CD8-positive, alpha-beta memory T cell (primary cell): ENCODE results near the gene PAAF1. TPM values are rescaled to one million over a fixed set of nuclear protein-coding genes. Genes with fewer than 3 reads are reported as not detected.

ENCODE experiments used
- CTCF ChIA-PET: fragments of 350-600 bp; sonication (Branson Sonifier 250); formaldehyde crosslinking; loops from one replicate; lab custom pipeline; 2021; ENCODE audit warnings: antibody characterized with exemption; lab: Charles Lee
- POLR2A ChIA-PET: fragments of 350-600 bp; sonication (Branson Sonifier 250); formaldehyde crosslinking; loops from one replicate; lab custom pipeline; 2021; ENCODE audit warnings: antibody characterized with exemption; lab: Charles Lee
- DNase-seq, 5 donors: peaks; one replicate each; pipeline versions ENCODE4 v3.0.0 to v3.0.0-alpha.2; 2020 to 2022; ENCODE audit warnings: mixed read lengths in 1 of 5
- H3K27ac ChIP-seq: one replicate; pipeline ENCODE4 v1.7.0; 2013; ENCODE audit warnings: low read depth, mild to moderate bottlenecking, low read length, moderate library complexity
- H3K27me3 ChIP-seq: 2 replicates; pipeline ENCODE4 v1.7.0; 2013; ENCODE audit warnings: low read length, mild to moderate bottlenecking; ENCODE audit not compliant: insufficient read depth, poor library complexity, severe bottlenecking
- H3K36me3 ChIP-seq: 2 replicates; pipeline ENCODE4 v1.7.0; 2013; ENCODE audit warnings: mild to moderate bottlenecking, low read length, moderate library complexity; ENCODE audit not compliant: insufficient read depth
- H3K4me1 ChIP-seq: 2 replicates; pipeline ENCODE4 v1.7.0; 2013; ENCODE audit warnings: mild to moderate bottlenecking, low read length, moderate library complexity; ENCODE audit not compliant: insufficient read depth
- H3K4me3 ChIP-seq: 2 replicates; pipeline ENCODE4 v1.7.0; 2013; ENCODE audit warnings: mild to moderate bottlenecking, low read length
- H3K9me3 ChIP-seq: 2 replicates; pipeline ENCODE4 v1.7.0; 2013; ENCODE audit warnings: mild to moderate bottlenecking, low read length
- H3K27ac Mint-ChIP-seq, 8 donors: one replicate each; pipeline ENCODE4 v1.8.0; 2020 to 2021; ENCODE audit warnings: mixed read lengths in 8 of 8, mild to moderate bottlenecking in 6 of 8, inconsistent platforms in 3 of 8, moderate library complexity in 3 of 8
- H3K27me3 Mint-ChIP-seq, 2 donors: one replicate each; pipeline ENCODE4 v1.8.0; 2020 to 2021; ENCODE audit warnings: mixed read lengths in 2 of 2, mild to moderate bottlenecking in 1 of 2, moderate library complexity in 1 of 2
- H3K36me3 Mint-ChIP-seq, 3 donors: one replicate each; pipeline ENCODE4 v1.8.0; 2020 to 2021; ENCODE audit warnings: mixed read lengths in 3 of 3, inconsistent platforms in 1 of 3, mild to moderate bottlenecking in 1 of 3
- H3K4me1 Mint-ChIP-seq, 3 donors: one replicate each; pipeline ENCODE4 v1.8.0; 2020 to 2021; ENCODE audit warnings: mixed read lengths in 3 of 3, inconsistent platforms in 1 of 3, mild to moderate bottlenecking in 1 of 3
- H3K4me3 Mint-ChIP-seq, 7 donors: one replicate each; pipeline ENCODE4 v1.8.0; 2020 to 2021; ENCODE audit warnings: mixed read lengths in 7 of 7, mild to moderate bottlenecking in 6 of 7, moderate library complexity in 4 of 7, inconsistent platforms in 2 of 7
- H3K9me3 Mint-ChIP-seq, 5 donors: one replicate each; pipeline ENCODE4 v1.8.0; 2020 to 2022; ENCODE audit warnings: mixed read lengths in 5 of 5, mild to moderate bottlenecking in 3 of 5, moderate library complexity in 2 of 5, inconsistent platforms in 1 of 5
- polyA plus RNA-seq: library from polyadenylated mRNA; unstranded; fragments of 300-500 nt; fragmentation: Illumina TruSeq; gene quantifications from one replicate; pipeline ENCODE4 v1.2.3, GENCODE V29; 2021
- total RNA-seq, 2 experiments: library from RNA; stranded (reverse); gene quantifications; one replicate each; pipeline ENCODE4 v1.2.3, GENCODE V29; 2021

PAAF1 gene
- total and polyA plus RNA-seq, 3 experiments from 2014 or later, result 18.9 to 29.5 (median 27.1) TPM

GRCh38 chr11:73854680-73855079 is 22.1 kb upstream of the PAAF1 start:
- Histone ChIP-seq H3K36me3 (no peaks in the 10 kb centered on the region), H3K4me3 (no peak overlapping the region), H3K9me3 (no peaks in the 10 kb centered on the region), H3K27me3 (no peaks in the 10 kb centered on the region), H3K27ac (no peak overlapping the region), H3K4me1 (no peaks in the 10 kb centered on the region)
- Mint-ChIP-seq H3K27ac (no peak overlapping the region), H3K9me3 (no peaks in the 10 kb centered on the region), H3K4me1 (no peaks in the 10 kb centered on the region), H3K36me3 (peaks cover 0 to 57% (median 17%) of the 10 kb centered on the region in 3 donors), H3K4me3 (no peak overlapping the region), H3K27me3 (no peaks in the 10 kb centered on the region)
- ChIA-PET CTCF (no interaction called here), POLR2A (no interaction called here)
- DNase-seq, result no peak

DNA sequence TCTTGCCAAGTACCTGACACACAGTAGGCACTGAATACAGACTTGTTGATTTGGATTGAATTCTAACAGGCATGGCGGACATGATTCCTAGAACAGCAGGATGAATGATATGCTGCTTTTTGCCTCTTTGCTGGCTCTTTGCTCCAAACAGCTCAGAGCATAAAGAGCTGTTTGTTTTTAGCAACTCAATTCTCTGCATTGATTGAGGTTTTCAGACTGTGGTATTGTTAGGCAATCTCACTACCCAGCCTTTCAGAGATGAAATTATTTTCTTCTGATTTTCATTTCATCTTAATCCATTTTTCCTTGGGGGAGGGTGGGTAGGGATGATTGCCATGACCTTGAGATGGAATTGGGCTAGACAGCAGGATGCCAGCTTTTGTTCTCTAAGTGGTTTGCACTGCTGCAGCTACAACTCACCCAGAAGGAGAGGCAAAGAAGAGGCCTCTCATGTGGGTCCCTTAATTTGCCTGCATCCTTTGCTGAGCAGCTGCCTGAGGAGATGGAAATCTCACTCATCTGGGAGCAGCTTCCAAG is 20.7 kb upstream of the PAAF1 start:
- no peaks in the 10 kb centered on the region for H3K27me3 ChIP-seq
- Mint-ChIP-seq H3K9me3 (no peaks in the 10 kb centered on the region), H3K4me3 (no peak overlapping the region), H3K36me3 (peaks cover 7 to 60% (median 25%) of the 10 kb centered on the region in 3 donors), H3K27ac (no peak overlapping the region), H3K27me3 (no peaks in the 10 kb centered on the region), H3K4me1 (no peaks in the 10 kb centered on the region)
- no peak overlapping the region for H3K4me3 ChIP-seq
- DNase-seq, result no peak
- no peaks in the 10 kb centered on the region for H3K9me3 ChIP-seq
- CTCF ChIA-PET, result no interaction called here
- no peak overlapping the region for H3K27ac ChIP-seq
- no peaks in the 10 kb centered on the region for H3K4me1 ChIP-seq
- POLR2A ChIA-PET, result no interaction called here
- no peaks in the 10 kb centered on the region for H3K36me3 ChIP-seq

DNA sequence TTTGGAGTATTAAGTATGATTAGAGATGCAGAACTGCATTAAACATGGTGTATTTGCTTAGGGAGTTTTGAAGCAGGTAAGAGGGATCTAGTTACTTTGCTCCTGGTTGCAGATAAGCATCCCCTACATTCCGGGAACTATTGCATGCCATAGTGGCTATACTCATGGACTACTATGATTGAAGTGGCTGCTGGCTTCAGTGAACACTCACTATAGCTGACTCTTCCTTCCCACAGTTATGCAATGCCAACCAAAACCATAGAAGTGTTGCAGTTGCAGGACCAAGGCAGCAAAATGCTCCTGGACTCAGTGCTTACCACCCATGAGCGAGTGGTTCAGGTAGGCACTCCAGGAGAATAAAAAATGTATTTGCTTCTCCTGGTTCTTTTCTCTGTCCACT is 17.1 kb upstream of the PAAF1 start:
- peaks cover 7 to 59% (median 28%) of the 10 kb centered on the region in 3 donors for H3K36me3 Mint-ChIP-seq
- Histone ChIP-seq H3K36me3 (no peaks in the 10 kb centered on the region), H3K9me3 (no peaks in the 10 kb centered on the region), H3K27me3 (no peaks in the 10 kb centered on the region), H3K4me1 (no peaks in the 10 kb centered on the region), H3K27ac (no peak overlapping the region), H3K4me3 (no peak overlapping the region)
- H3K4me3 Mint-ChIP-seq, result no peak overlapping the region
- DNase-seq, result no peak
- H3K4me1 Mint-ChIP-seq, result no peaks in the 10 kb centered on the region
- H3K9me3 Mint-ChIP-seq, result no peaks in the 10 kb centered on the region
- CTCF ChIA-PET, result no interaction called here
- H3K27ac Mint-ChIP-seq, result no peak overlapping the region
- H3K27me3 Mint-ChIP-seq, result no peaks in the 10 kb centered on the region
- POLR2A ChIA-PET, result no interaction called here

DNA sequence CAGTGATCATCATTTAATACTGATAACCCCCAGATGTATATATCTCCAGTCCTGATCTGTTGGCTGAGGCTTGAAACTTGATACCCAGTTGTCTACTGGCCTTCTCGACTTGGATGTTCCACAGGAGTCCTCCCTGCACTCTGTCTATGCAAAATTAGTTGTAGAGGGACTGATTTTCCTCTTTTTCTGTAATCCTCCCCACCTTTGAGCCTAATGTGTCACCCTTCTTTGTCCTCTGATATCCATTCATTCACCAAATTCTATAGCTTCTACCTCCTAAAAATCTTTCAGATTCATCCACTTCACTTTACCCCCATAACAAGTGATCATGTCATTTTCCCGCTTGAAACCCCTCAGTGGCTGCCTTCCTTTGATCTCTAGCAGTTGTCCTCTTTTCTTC is 16.6 kb upstream of the PAAF1 start:
- Histone ChIP-seq H3K9me3 (no peaks in the 10 kb centered on the region), H3K36me3 (no peaks in the 10 kb centered on the region), H3K27ac (no peak overlapping the region), H3K27me3 (no peaks in the 10 kb centered on the region), H3K4me3 (no peak overlapping the region), H3K4me1 (no peaks in the 10 kb centered on the region)
- Mint-ChIP-seq H3K4me3 (no peak overlapping the region), H3K27ac (peak overlapping the region in 2 of 8 donors; percentile 44 to 89), H3K4me1 (no peaks in the 10 kb centered on the region), H3K36me3 (peaks cover 7 to 58% (median 29%) of the 10 kb centered on the region in 3 donors), H3K9me3 (no peaks in the 10 kb centered on the region), H3K27me3 (no peaks in the 10 kb centered on the region)
- CTCF ChIA-PET, result no interaction called here
- POLR2A ChIA-PET, result no interaction called here
- no peak for DNase-seq

DNA sequence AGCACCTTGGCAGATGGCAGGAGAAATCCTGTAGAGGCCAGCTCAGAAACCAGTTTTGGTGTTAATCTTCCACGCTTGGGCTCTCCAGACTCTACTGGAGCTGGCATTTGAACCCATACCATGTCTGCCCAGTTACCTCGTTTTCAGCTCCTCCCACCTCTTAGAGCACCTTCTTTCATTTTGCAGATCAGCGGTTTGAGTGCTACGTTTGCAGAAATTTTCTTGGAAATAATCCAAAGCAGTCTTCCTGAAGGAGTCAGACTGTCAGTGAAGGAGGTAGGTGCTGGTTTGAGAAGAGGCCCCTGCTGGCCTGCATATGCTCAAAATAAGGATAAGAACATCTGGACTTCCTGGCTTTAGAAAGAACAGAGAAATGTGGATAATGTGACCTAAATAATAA is 13.8 kb upstream of the PAAF1 start:
- Histone ChIP-seq H3K9me3 (no peaks in the 10 kb centered on the region), H3K36me3 (no peaks in the 10 kb centered on the region), H3K27ac (no peak overlapping the region), H3K4me3 (no peak overlapping the region), H3K4me1 (no peaks in the 10 kb centered on the region), H3K27me3 (no peaks in the 10 kb centered on the region)
- peaks cover 7 to 62% (median 30%) of the 10 kb centered on the region in 3 donors for H3K36me3 Mint-ChIP-seq
- no peak overlapping the region for H3K4me3 Mint-ChIP-seq
- H3K9me3 Mint-ChIP-seq, result no peaks in the 10 kb centered on the region
- H3K4me1 Mint-ChIP-seq, result no peaks in the 10 kb centered on the region
- no peak for DNase-seq
- H3K27ac Mint-ChIP-seq, result no peak overlapping the region
- H3K27me3 Mint-ChIP-seq, result no peaks in the 10 kb centered on the region
- POLR2A ChIA-PET, result no interaction called here
- CTCF ChIA-PET, result interaction anchor here (1.7 kb wide), 1 partner anchor 11 kb away, joined by 6 read pairs; no protein-coding TSS in a partner anchor

DNA sequence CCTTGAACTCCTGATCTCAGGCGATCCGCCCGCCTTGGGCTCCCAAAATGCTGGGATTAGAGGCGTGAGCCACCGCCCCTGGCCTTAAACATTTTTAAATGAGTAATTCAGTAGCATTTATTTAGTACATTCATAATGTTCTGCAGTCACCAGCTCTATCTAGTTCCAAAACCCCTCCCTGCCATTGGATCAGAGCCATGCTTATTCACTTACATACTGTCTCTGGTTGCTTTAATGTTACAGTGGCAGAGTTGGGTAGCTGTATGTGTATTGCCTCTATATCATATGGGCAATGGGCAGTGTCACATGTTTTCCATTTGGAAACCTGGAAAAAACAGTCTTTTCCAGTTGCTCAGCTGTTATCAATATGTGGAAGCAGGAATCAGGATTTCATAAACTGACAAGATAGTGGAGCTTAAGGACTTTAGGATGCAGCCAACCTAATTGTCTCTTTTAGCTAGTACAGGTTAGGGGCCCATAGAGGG is 10.7 kb upstream of the PAAF1 start:
- Histone ChIP-seq H3K27ac (no peak overlapping the region), H3K27me3 (no peaks in the 10 kb centered on the region), H3K4me1 (no peaks in the 10 kb centered on the region), H3K36me3 (peaks cover 6% of the 10 kb centered on the region), H3K4me3 (no peak overlapping the region), H3K9me3 (no peaks in the 10 kb centered on the region)
- Mint-ChIP-seq H3K36me3 (peaks cover 0 to 47% (median 15%) of the 10 kb centered on the region in 3 donors), H3K4me1 (no peaks in the 10 kb centered on the region), H3K4me3 (no peak overlapping the region), H3K9me3 (no peaks in the 10 kb centered on the region), H3K27ac (peak overlapping the region in 1 of 8 donors; percentile 29), H3K27me3 (no peaks in the 10 kb centered on the region)
- no peak for DNase-seq
- CTCF ChIA-PET, result interaction anchor here (0.8 kb wide), 1 partner anchor 8 kb away, joined by 4 read pairs; no protein-coding TSS in a partner anchor
- POLR2A ChIA-PET, result no interaction called here

DNA sequence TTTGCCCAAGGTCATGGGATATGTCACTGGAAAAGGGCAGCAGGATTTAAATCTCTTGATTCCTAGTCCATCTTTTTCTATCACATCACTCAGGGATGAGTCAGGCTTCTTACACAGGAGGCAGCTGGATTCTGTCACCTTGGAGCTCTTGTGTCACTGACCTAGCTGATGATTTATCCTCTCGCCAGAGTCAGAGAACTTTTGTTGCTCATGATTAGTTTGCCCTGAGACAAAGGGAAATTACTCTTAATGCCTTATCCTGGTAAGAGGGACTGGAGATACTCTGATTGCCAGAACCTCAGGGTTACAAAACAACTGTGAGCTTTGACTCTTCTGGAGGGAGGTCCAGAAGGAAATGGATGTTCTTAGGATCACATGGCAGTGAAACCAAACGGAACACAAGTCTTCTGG is 10.2 kb upstream of the PAAF1 start:
- Histone ChIP-seq H3K27ac (no peak overlapping the region), H3K9me3 (no peaks in the 10 kb centered on the region), H3K36me3 (peaks cover 6% of the 10 kb centered on the region), H3K4me3 (no peak overlapping the region), H3K27me3 (no peaks in the 10 kb centered on the region), H3K4me1 (no peaks in the 10 kb centered on the region)
- Mint-ChIP-seq H3K27ac (no peak overlapping the region), H3K9me3 (no peaks in the 10 kb centered on the region), H3K27me3 (no peaks in the 10 kb centered on the region), H3K36me3 (peaks cover 0 to 49% (median 14%) of the 10 kb centered on the region in 3 donors), H3K4me3 (no peak overlapping the region), H3K4me1 (no peaks in the 10 kb centered on the region)
- CTCF ChIA-PET, result no interaction called here
- POLR2A ChIA-PET, result no interaction called here
- DNase-seq, result no peak

DNA sequence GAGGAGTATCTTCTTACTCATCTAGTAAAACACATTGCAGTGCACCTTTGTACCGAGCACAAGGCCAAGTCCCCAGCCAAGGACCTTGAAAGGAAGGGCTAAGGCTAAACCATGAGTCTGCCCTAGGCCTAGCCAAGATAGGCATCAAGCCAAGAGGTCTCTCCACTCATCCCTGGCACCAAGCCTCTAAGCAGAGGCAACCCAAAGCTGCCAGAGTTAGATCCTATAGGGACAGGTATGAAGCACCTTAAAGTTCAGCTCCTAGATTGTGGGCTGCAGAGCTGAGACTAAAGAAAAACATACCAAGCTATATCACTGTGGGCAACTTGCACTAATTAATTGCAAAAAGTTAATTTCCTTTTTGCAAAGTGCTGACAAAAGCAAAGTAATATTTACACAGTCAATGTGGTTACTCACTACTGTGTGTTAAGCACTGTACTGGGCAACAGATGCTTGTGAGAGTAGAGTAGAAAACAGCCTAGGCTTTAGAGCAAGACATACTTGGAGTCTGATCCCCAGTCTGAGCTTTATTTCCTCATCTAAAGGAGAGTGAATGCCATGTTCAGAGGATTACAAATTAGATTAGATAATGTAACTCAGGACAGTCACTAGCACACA is 7.4 kb upstream of the PAAF1 start:
- H3K4me3 Mint-ChIP-seq, result no peak overlapping the region
- Histone ChIP-seq H3K4me3 (no peak overlapping the region), H3K27ac (no peak overlapping the region), H3K27me3 (no peaks in the 10 kb centered on the region), H3K9me3 (no peaks in the 10 kb centered on the region), H3K36me3 (peaks cover 10% of the 10 kb centered on the region), H3K4me1 (no peaks in the 10 kb centered on the region)
- no peaks in the 10 kb centered on the region for H3K27me3 Mint-ChIP-seq
- no peaks in the 10 kb centered on the region for H3K9me3 Mint-ChIP-seq
- H3K36me3 Mint-ChIP-seq, result peaks cover 0 to 51% (median 6%) of the 10 kb centered on the region in 3 donors
- H3K27ac Mint-ChIP-seq, result peak overlapping the region in 5 of 8 donors; percentile 20 to 83 (median 56)
- H3K4me1 Mint-ChIP-seq, result peaks cover 1 to 4% (median 1%) of the 10 kb centered on the region in 3 donors
- DNase-seq, result no peak
- CTCF ChIA-PET, result no interaction called here
- POLR2A ChIA-PET, result interaction anchor here (0.7 kb wide), 1 partner anchor 263 kb away, joined by 3 read pairs; no protein-coding TSS in a partner anchor
